Endothelial cell of hepatic sinusoid (primary cell): ENCODE data around the gene SPACA7.
"Not testable (repeated sequence)": the region's sequence is repeated elsewhere in the genome, so short reads cannot be mapped to it uniquely, and the experiment has no call there.

Experiments used
- in situ Hi-C: cut with HindIII; loops from 2 replicates; pipeline ENCODE4 v1.10.0; 2017; ENCODE audit warnings: low sequenced_read_pairs

SPACA7 gene

GRCh38 chr13:112348642-112349345 is 27.4 kb upstream of the SPACA7 start:
- in situ Hi-C loops: loop anchor here (25.0 kb wide), 1 partner anchor 111 kb away; no protein-coding TSS in a partner anchor

- in situ Hi-C loops: loop anchor here (25.0 kb wide), 1 partner anchor 112 kb away; no protein-coding TSS in a partner anchor
Measured at GRCh38 chr13:112349681-112350080, 26.5 kb upstream of the SPACA7 start.

DNA sequence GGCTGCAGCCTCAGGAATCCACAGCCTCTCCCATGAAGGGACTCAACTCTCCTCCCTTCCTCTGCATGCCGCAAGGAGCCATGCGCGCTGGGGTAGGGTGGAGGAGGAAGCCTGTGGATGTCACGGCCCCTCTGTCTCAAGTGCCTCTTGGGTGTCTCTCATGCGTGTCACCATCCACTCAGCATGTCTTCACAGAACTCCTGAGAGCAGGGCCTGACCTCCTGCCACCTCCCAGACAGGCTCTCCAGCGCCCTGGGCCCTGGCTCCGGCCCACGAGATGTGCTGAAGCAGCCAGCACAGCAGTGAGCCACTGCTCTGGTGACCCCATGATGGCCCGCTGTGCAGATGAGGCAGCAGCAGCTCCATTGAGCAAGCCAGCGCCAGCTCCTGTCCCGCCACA is 25.9 kb upstream of the SPACA7 start:
- in situ Hi-C loops: no loop called here

- in situ Hi-C loops: no loop called here
Measured at GRCh38 chr13:112351825-112352224, 24.3 kb upstream of the SPACA7 start.

GRCh38 chr13:112353856-112354255 is 22.3 kb upstream of the SPACA7 start:
- in situ Hi-C loops: no loop called here

GRCh38 chr13:112354330-112355273 is 21.6 kb upstream of the SPACA7 start:
- in situ Hi-C loops: no loop called here

- in situ Hi-C loops: no loop called here
Measured at GRCh38 chr13:112355274-112355838, 20.8 kb upstream of the SPACA7 start.

- in situ Hi-C loops: no loop called here
Measured at GRCh38 chr13:112356190-112356589, 20.0 kb upstream of the SPACA7 start.

- in situ Hi-C loops: no loop called here
Measured at GRCh38 chr13:112358156-112358555, 18.0 kb upstream of the SPACA7 start.

- in situ Hi-C loops: no loop called here
Measured at GRCh38 chr13:112362021-112362420, 14.1 kb upstream of the SPACA7 start.

DNA sequence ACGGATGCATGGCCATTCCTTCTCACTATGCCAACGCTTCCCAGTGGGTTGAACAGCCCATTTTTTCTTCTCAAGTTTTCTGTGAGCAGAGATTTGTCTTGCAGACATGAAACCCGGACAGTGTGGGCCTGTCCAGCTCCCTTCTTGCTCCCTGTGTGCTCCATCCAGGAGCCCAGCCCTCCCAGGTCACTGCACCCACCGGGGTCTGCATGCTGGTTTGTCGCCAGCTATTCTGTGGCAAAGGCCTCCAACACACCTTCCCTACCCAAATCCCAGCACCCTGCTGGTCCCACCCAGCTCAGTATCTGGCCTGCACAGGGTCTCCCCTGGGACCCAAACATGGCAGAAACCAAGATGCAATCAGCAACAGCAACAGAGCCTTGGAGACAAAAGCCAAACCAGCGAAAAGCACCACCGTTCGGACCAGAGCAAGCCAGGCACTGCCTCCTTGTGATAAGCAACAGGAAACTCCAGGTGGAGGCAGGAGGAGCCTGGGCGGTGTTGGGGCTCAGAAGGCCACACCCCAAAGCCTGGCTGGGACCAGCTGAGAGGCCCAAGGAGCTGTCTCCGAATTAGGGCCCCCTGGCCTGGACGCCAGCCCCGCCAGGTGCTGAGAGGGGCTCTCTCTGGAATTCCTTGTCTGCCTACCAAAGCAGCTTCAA is 12.2 kb upstream of the SPACA7 start:
- in situ Hi-C loops: no loop called here

GRCh38 chr13:112366907-112367646 is 9.1 kb upstream of the SPACA7 start:
- in situ Hi-C loops: no loop called here

DNA sequence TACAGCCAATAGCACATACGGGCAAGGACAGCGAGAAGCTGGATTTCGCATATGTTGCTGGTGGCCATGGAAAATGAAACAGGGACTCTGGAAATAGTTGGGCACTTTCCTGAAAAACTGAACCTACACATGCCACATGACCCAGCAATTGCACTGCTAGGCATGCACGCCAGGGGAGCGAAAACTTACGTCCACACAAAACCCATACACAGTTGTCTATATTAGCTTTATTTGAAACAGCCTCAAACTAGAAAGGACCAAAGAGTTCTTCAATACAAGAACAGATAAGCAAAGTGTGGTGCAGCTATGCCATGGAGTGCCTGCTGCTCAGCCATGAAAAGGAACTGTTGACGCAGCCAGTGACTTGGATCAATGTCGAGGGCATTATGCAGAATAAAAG is 7.3 kb upstream of the SPACA7 start:
- in situ Hi-C loops: no loop called here

GRCh38 chr13:112370311-112370710 is 5.8 kb upstream of the SPACA7 start:
- in situ Hi-C loops: no loop called here

GRCh38 chr13:112374271-112374670 is 1.9 kb upstream of the SPACA7 start:
- in situ Hi-C loops: no loop called here

DNA sequence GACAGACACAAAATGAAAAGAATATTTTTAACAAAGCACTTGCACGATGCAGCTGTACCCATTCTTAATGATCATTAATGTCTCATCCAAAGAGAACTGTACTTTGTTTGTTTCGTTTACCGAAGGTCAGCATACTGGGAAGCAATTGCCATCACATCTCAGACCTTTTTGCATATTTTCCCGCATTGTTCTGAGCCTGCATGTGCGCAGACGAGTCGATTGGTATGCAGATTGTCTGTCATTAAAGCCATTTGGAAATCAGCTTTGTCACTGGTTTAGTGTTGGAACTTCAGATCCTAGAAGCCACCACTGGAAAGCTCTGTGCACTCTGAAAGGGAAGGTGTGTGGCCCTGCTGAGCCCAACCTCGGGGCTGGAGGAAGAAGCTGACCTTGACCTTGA is 15.6 kb downstream of the SPACA7 start:
- in situ Hi-C loops: no loop called here

DNA sequence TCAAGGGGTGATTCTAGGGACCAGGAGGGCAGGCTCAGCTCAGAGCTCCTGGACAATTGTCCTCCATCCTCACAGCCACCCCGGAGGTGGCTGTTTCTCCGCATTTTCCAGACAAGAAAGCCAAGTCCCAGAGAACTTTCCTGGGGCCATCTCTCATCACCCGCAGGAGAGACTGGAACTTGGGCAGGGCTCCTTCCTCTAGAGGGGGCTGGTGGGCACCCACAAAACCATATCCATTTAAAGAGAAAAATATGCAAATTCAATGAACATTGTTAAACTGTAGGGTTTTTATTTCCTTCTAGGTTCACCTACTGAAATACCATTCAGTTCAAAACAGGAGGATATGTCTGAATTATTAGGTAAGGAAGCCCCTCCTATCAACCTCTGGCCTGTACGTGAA is 16.6 kb downstream of the SPACA7 start:
- in situ Hi-C loops: no loop called here

- in situ Hi-C loops: not testable (repeated sequence)
Measured at GRCh38 chr13:112395022-112395421, 18.9 kb downstream of the SPACA7 start.

DNA sequence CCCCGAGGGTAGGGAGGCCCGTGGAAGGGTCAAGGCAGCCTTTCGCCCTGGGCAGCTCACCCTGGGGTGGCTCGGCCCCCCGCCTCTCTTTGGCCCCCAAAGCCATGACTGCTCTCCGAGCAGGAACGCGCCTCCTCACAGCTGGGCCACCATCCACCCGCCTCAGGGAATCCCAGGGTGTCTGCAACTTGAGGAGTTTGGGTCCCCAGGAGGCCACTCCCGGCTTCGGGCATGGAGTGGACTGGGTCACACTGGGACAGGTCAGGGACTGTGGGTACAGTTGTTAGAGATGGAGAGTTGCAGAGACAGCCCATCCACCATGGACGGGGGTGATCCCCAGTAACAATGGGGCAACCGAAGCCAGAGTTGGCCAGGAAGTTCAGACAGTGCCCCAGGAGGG is 19.8 kb downstream of the SPACA7 start:
- in situ Hi-C loops: not testable (repeated sequence)

DNA sequence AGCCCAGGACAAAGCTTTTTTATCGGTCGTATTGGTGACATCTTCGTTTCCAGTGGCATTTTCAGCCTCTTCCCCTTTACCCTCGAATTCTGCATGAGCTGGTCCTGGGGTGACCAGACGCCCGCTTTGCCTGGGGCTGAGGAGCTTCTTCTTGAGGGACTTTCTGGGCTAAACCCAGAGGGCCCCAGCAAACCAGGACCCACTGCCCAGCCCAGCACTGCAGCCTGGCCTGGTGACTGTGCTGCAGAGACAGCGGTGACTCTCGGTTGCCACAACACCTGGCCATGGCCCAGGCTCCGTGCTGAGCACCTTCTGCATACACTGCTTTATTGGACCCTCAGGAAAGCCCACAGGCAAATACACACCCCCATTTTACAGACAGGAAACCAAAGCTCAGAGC is 21.0 kb downstream of the SPACA7 start:
- in situ Hi-C loops: no loop called here
